HCT116 (cell line): ENCODE measurements around the gene DAPK2. TPM values are rescaled to one million over a fixed set of nuclear protein-coding genes. Genes with fewer than 3 reads are reported as not detected.

ENCODE experiments used
- ATAC-seq: fragments of 200-7000 bp; cut with Tn5 transposase; 2 replicates; pipeline ENCODE4 v1.9.1; 2020; ENCODE audit warnings: mild to moderate bottlenecking, moderate library complexity
- BruUV-seq: library from RNA; stranded (reverse); fragments of 400-500 nt; replicated peaks from 2 replicates; lab custom pipeline; 2021; lab: Mats Ljungman, UMichigan
- CTCF ChIA-PET: fragments of 300-600 bp; sonication (Branson Sonifier 250); formaldehyde crosslinking; loops from one replicate; lab custom pipeline; 2021; ENCODE audit warnings: antibody characterized with exemption; lab: Charles Lee
- POLR2A ChIA-PET: fragments of 300-600, 350-600 bp; sonication (Branson Sonifier 250); formaldehyde crosslinking; loops from one replicate; lab custom pipeline; 2021; ENCODE audit warnings: antibody characterized with exemption; lab: Charles Lee
- RAD21 ChIA-PET, 2 experiments: fragments of 300-600 bp; sonication (Branson Sonifier 250); formaldehyde crosslinking; loops; one replicate each; lab custom pipeline; 2023; ENCODE audit warnings: low total read pairs in 2 of 2; ENCODE audit not compliant: uncharacterized antibody in 2 of 2, unreplicated experiment in 2 of 2, low non-redundant PET in 1 of 2; lab: Charles Lee
- DNase-seq: peaks from one replicate; pipeline ENCODE4 v3.0.0-alpha.2; 2010; ENCODE audit warnings: low read depth, low spot score
- H2AFZ ChIP-seq: fragments of 200-600 bp; shearing (Covaris generic), sonication (generic); 2 replicates; pipeline ENCODE4 v1.6.1; 2017; ENCODE audit warnings: low read depth, mixed run types, mixed read lengths, antibody characterized with exemption, low read length; ENCODE audit not compliant: poor library complexity, severe bottlenecking
- H3K27ac ChIP-seq: 2 replicates; pipeline ENCODE4 v1.5.1; 2012; ENCODE audit warnings: low read depth, low read length
- H3K27me3 ChIP-seq: fragments of 200-600 bp; sonication (generic); 2 replicates; pipeline ENCODE4 v1.6.1; 2016; ENCODE audit warnings: mixed run types, low read length, mixed read lengths; ENCODE audit not compliant: insufficient read depth
- H3K36me3 ChIP-seq, 2 experiments: fragments of 200-500 bp in 1 of 2; fragments of 200-600 bp in 1 of 2; sonication (Bioruptor generic) in 1 of 2; sonication (generic) in 1 of 2; 2 replicates each; pipeline versions ENCODE4 v1.5.1 to v1.6.1; 2014 to 2016; ENCODE audit warnings: low read length in 2 of 2, inconsistent platforms in 1 of 2, mixed read lengths in 1 of 2, mixed run types in 1 of 2; ENCODE audit not compliant: insufficient read depth in 2 of 2, control insufficient read depth in 1 of 2
- H3K4me1 ChIP-seq, 2 experiments: fragments of 200-600 bp in 1 of 2; sonication (generic) in 1 of 2; 2 replicates each; pipeline versions ENCODE4 v1.5.1 to v1.6.1; 2012 to 2017; ENCODE audit warnings: low read length in 2 of 2, inconsistent platforms in 1 of 2, mild to moderate bottlenecking in 1 of 2, mixed read lengths in 1 of 2, mixed run types in 1 of 2, moderate library complexity in 1 of 2; ENCODE audit not compliant: insufficient read depth in 2 of 2, control insufficient read depth in 1 of 2
- H3K4me2 ChIP-seq: fragments of 200-600 bp; sonication (generic); 2 replicates; pipeline ENCODE4 v1.6.1; 2017; ENCODE audit warnings: mixed run types, low read length, mixed read lengths
- H3K4me3 ChIP-seq, 2 experiments: fragments of 200-600 bp in 1 of 2; sonication (generic) in 1 of 2; replicated peaks in 1 of 2; 2 replicates each; pipeline ENCODE4 v1.5.1; 2011 to 2016; ENCODE audit warnings: low read length in 2 of 2, control low read depth in 1 of 2, low read depth in 1 of 2, mild to moderate bottlenecking in 1 of 2, mixed read lengths in 1 of 2, mixed run types in 1 of 2
- H3K79me2 ChIP-seq: fragments of 200-600 bp; sonication (generic); 2 replicates; pipeline ENCODE4 v1.6.1; 2017; ENCODE audit warnings: mild to moderate bottlenecking, mixed run types, low read length, moderate library complexity, mixed read lengths; ENCODE audit not compliant: insufficient read depth
- H3K9ac ChIP-seq: fragments of 200-600 bp; sonication (generic); 2 replicates; pipeline ENCODE4 v1.6.1; 2016; ENCODE audit warnings: low read length, mixed read lengths
- H3K9me2 ChIP-seq: fragments of 200-600 bp; sonication (generic), shearing (Covaris generic); 2 replicates; pipeline ENCODE4 v1.6.1; 2017; ENCODE audit warnings: mixed run types, mild to moderate bottlenecking, moderate library complexity; ENCODE audit not compliant: insufficient read depth
- H3K9me3 ChIP-seq, 2 experiments: fragments of 200-500 bp in 1 of 2; fragments of 200-600 bp in 1 of 2; sonication (Bioruptor generic) in 1 of 2; sonication (generic) in 1 of 2; 2 replicates each; pipeline ENCODE4 v1.6.1; 2014 to 2017; ENCODE audit warnings: low read length in 2 of 2, mixed read lengths in 2 of 2, inconsistent platforms in 1 of 2, low read depth in 1 of 2, mild to moderate bottlenecking in 1 of 2, mixed run types in 1 of 2, moderate library complexity in 1 of 2; ENCODE audit not compliant: control insufficient read depth in 1 of 2, insufficient read depth in 1 of 2
- H4K20me1 ChIP-seq: fragments of 200-600 bp; sonication (generic), shearing (Covaris generic); 2 replicates; pipeline ENCODE4 v1.6.1; 2017; ENCODE audit warnings: mixed run types, mild to moderate bottlenecking, moderate library complexity; ENCODE audit not compliant: insufficient read depth
- CBX3 ChIP-seq: IDR thresholded peaks from 2 replicates; pipeline ENCODE4 v1.6.1; 2012; ENCODE audit warnings: low read depth
- CTCF ChIP-seq, 3 experiments: fragments of 200-600 bp in 1 of 3; sonication (generic) in 1 of 3; IDR thresholded peaks in 2 of 3; conservative IDR thresholded peaks in 1 of 3; 2 replicates each; pipeline ENCODE4 v1.5.1; 2012 to 2017; ENCODE audit warnings: low read depth in 2 of 3, low read length in 2 of 3, antibody characterized with exemption in 1 of 3, borderline replicate concordance in 1 of 3, control low read depth in 1 of 3, mild to moderate bottlenecking in 1 of 3, mixed read lengths in 1 of 3, mixed run types in 1 of 3, moderate library complexity in 1 of 3; ENCODE audit not compliant: insufficient read depth in 1 of 3
- EGR1 ChIP-seq: IDR thresholded peaks from 2 replicates; pipeline ENCODE4 v1.6.1; 2012; ENCODE audit warnings: low read depth
- ELF1 ChIP-seq: IDR thresholded peaks from 2 replicates; pipeline ENCODE4 v1.6.1; 2012; ENCODE audit warnings: low read depth, borderline replicate concordance
- EZH2 ChIP-seq: fragments of 200-600 bp; sonication (generic); IDR thresholded peaks from 2 replicates; pipeline ENCODE4 v1.6.1; 2017; ENCODE audit warnings: antibody characterized with exemption, mixed run types
- FOSL1 ChIP-seq: IDR thresholded peaks from 2 replicates; pipeline ENCODE4 v1.6.1; 2012; ENCODE audit warnings: low read depth
- POLR2A ChIP-seq: IDR thresholded peaks from 2 replicates; pipeline ENCODE4 v1.7.0; 2011; ENCODE audit warnings: borderline replicate concordance; ENCODE audit not compliant: insufficient read depth, insufficient read length; ENCODE audit errors: extremely low read depth
- RAD21 ChIP-seq: IDR thresholded peaks from 2 replicates; pipeline ENCODE4 v1.6.1; 2012; ENCODE audit warnings: low read depth, mild to moderate bottlenecking
- TCF7L2 ChIP-seq: IDR thresholded peaks from 2 replicates; pipeline ENCODE4 v1.7.0; 2011; ENCODE audit warnings: borderline replicate concordance, inconsistent platforms; ENCODE audit not compliant: insufficient read depth, insufficient read length; ENCODE audit errors: extremely low read depth
- YY1 ChIP-seq: IDR thresholded peaks from 2 replicates; pipeline ENCODE4 v1.6.1; 2011; ENCODE audit warnings: low read length, low read depth, moderate library complexity, mild to moderate bottlenecking; ENCODE audit not compliant: insufficient replicate concordance; ENCODE audit errors: extremely low read depth
- ZBTB33 ChIP-seq: IDR thresholded peaks from 2 replicates; pipeline ENCODE4 v1.6.1; 2011; ENCODE audit warnings: mild to moderate bottlenecking, low read length, moderate library complexity; ENCODE audit not compliant: insufficient replicate concordance; ENCODE audit errors: extremely low read depth
- ZNF274 ChIP-seq: fragments of 200-500 bp; sonication (Bioruptor generic); IDR thresholded peaks from 2 replicates; pipeline ENCODE4 v1.6.1; 2014; ENCODE audit warnings: mild to moderate bottlenecking, low read depth, low read length, inconsistent platforms
- intact Hi-C: fragments of 100-400 bp; cut with micrococcal nuclease; formaldehyde crosslinking; loops from 2 replicates; pipeline ENCODE4 v1.10.0; 2022
- total RNA-seq: library from RNA; stranded (reverse); gene quantifications from one replicate; pipeline ENCODE4 v1.2.1, GENCODE V29; 2021; ENCODE audit not compliant: unreplicated experiment

The DAPK2 gene
- total RNA-seq, 1 experiment from 2014 or later: 4.8 TPM

- BruUV-seq: no TSS peak
- H3K9ac ChIP-seq: no peak overlapping the region
- H3K36me3 ChIP-seq: no peaks in the 10 kb centered on the region
- H2AFZ ChIP-seq: no peak overlapping the region
- ATAC-seq (no peak), DNase-seq (no peak)
- no peaks in the 10 kb centered on the region for H3K27me3 ChIP-seq
- H3K79me2 ChIP-seq: no peaks in the 10 kb centered on the region
- intact Hi-C loops: no loop called here
- H3K4me3 ChIP-seq: no peak overlapping the region
- TF ChIP-seq POLR2A (no peak), RAD21 (no peak), CBX3 (no peak), YY1 (no peak), ELF1 (no peak), TCF7L2 (no peak), CTCF (IDR thresholded peaks at IDR 0.05 in 2 of 3, conservative IDR thresholded peaks at IDR 0.05 in 1 of 3; ENCODE audit: borderline replicate concordance in 1 of 3, insufficient read depth in 1 of 3, low read depth in 2 of 3, low read length in 2 of 3) (no peak), EGR1 (no peak), ZBTB33 (no peak), FOSL1 (no peak), ZNF274 (no peak), EZH2 (no peak)
- no peaks in the 10 kb centered on the region for H3K9me2 ChIP-seq
- no peak overlapping the region for H3K27ac ChIP-seq
- H3K9me3 ChIP-seq: no peaks in the 10 kb centered on the region
- H3K4me1 ChIP-seq: peaks cover 24 to 42% of the 10 kb centered on the region in 2 experiments
- POLR2A ChIA-PET: no interaction called here
- H4K20me1 ChIP-seq: no peaks in the 10 kb centered on the region
- CTCF ChIA-PET: no interaction called here
- H3K4me2 ChIP-seq: no peak overlapping the region
- RAD21 ChIA-PET: no interaction called here
These were observed 38.1 kb downstream of the DAPK2 start for GRCh38 chr15:64008177-64008576.
